Measurements from ENCODE around the gene SERPINB8.
"Not testable (repeated sequence)": the region's sequence is repeated elsewhere in the genome, so short reads cannot be mapped to it uniquely, and the experiment has no call there.

Gene SERPINB8

GRCh38 chr18:63969942-63970808, at the start of gene SERPINB8:
TSS of gene SERPINB8 (plus strand) at chr18:63970081. CDS start at chr18:63978309, 8,228 bp downstream.
- no peaks in the 10 kb centered on the region for H3K27me3 ChIP-seq (ENCODE audit: control insufficient read depth, insufficient read depth, low read length)
- H3K36me3 ChIP-seq (ENCODE audit: control insufficient read depth, insufficient read depth, low read length) = no peaks in the 10 kb centered on the region
- H3K4me3 ChIP-seq (ENCODE audit: low read length) = peak within 1 kb of the TSS; percentile 51
- peak within 1 kb of the TSS; percentile 92 for H3K9ac ChIP-seq (ENCODE audit: low read length)
- no peaks in the 10 kb centered on the region for H3K9me3 ChIP-seq (ENCODE audit: control insufficient read depth, low read length)
- H3K4me1 ChIP-seq (ENCODE audit: control insufficient read depth, insufficient read depth, low read length) = peaks cover 13% of the 10 kb centered on the region

DNA sequence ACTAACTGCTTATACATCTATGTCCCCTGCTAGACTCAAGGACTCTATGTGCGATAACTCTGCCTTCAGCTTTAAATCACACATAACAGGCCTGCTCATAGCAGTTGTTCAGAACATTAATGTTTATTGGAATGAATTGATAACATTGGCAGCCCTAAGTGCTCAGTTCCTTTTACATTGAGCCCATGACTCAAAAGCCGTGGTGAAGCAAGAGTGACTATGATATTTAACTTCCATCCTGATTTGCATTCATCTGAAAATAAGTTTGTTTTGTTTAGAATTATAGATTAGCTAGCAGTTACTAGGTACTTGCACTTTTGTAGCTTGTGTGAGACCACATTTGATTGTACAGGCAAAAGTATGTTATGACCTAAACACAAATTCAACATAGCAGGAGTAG, 47.8 kb upstream of the SERPINB8 start:
- Histone ChIP-seq H3K4me1 (ENCODE audit: control insufficient read depth, insufficient read depth, low read length) (no peaks in the 10 kb centered on the region), H3K4me3 (ENCODE audit: low read length) (no peak overlapping the region), H3K9ac (ENCODE audit: low read length) (no peak overlapping the region), H3K36me3 (ENCODE audit: control insufficient read depth, insufficient read depth, low read length) (no peaks in the 10 kb centered on the region), H3K27me3 (ENCODE audit: control insufficient read depth, insufficient read depth, low read length) (no peaks in the 10 kb centered on the region), H3K9me3 (ENCODE audit: control insufficient read depth, low read length) (no peaks in the 10 kb centered on the region)

DNA sequence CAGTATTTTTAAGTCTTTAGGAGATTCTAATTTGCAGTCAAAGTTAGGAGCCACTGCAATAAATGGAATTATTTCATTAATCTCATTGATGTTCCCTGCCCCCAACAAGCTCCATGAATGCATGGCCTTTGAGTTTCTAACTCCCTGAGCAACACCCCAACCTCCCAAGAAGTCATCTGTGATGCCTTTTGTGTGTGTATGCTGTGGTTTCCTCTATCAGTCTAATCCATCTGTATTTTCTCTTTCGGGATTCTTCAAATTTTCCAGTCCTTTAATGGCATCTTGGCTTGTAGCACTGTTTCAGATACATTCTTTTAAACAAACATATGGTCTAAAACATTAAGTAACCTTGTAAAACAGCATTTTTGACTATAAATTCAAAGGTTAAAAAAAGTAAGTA, 45.3 kb upstream of the SERPINB8 start:
- Histone ChIP-seq H3K36me3 (ENCODE audit: control insufficient read depth, insufficient read depth, low read length) (no peaks in the 10 kb centered on the region), H3K4me3 (ENCODE audit: low read length) (no peak overlapping the region), H3K27me3 (ENCODE audit: control insufficient read depth, insufficient read depth, low read length) (no peaks in the 10 kb centered on the region), H3K4me1 (ENCODE audit: control insufficient read depth, insufficient read depth, low read length) (no peaks in the 10 kb centered on the region), H3K9me3 (ENCODE audit: control insufficient read depth, low read length) (no peaks in the 10 kb centered on the region), H3K9ac (ENCODE audit: low read length) (no peak overlapping the region)

DNA sequence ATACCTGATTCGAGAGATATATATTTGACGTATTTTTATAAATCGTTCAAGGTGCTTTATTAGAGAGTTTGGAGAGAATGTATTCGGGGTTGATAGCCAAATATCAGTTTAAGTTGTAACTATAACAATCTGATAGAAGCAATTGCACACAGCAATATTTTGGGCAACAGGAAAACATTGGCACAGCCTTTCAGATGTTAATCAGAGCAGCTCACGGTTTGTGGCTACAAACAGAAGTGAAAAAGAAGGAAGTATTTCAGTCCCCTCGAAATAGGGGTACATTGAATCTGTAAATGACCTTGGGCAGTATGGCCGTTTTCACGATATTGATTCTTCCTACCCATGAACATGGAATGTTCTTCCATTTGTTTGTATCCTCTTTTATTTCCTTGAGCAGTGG, 41.5 kb upstream of the SERPINB8 start:
- Histone ChIP-seq H3K9ac (ENCODE audit: low read length) (no peak overlapping the region), H3K9me3 (ENCODE audit: control insufficient read depth, low read length) (no peaks in the 10 kb centered on the region), H3K36me3 (ENCODE audit: control insufficient read depth, insufficient read depth, low read length) (no peaks in the 10 kb centered on the region), H3K4me3 (ENCODE audit: low read length) (no peak overlapping the region), H3K27me3 (ENCODE audit: control insufficient read depth, insufficient read depth, low read length) (peaks cover 7% of the 10 kb centered on the region), H3K4me1 (ENCODE audit: control insufficient read depth, insufficient read depth, low read length) (no peaks in the 10 kb centered on the region)

GRCh38 chr18:63929369-63929768, 40.5 kb upstream of the SERPINB8 start:
- H3K4me1 ChIP-seq (ENCODE audit: control insufficient read depth, insufficient read depth, low read length); H3K9ac ChIP-seq (ENCODE audit: low read length): not testable (repeated sequence)

GRCh38 chr18:63930773-63931354, 39.0 kb upstream of the SERPINB8 start:
- peaks cover 7% of the 10 kb centered on the region for H3K27me3 ChIP-seq (ENCODE audit: control insufficient read depth, insufficient read depth, low read length)

More at GRCh38 chr18:63929369-63929768, 40.5 kb upstream of the SERPINB8 start:
- not testable (repeated sequence) for H3K4me3 ChIP-seq (ENCODE audit: low read length); H3K9me3 ChIP-seq (ENCODE audit: control insufficient read depth, low read length); H3K27me3 ChIP-seq (ENCODE audit: control insufficient read depth, insufficient read depth, low read length); H3K36me3 ChIP-seq (ENCODE audit: control insufficient read depth, insufficient read depth, low read length)

DNA sequence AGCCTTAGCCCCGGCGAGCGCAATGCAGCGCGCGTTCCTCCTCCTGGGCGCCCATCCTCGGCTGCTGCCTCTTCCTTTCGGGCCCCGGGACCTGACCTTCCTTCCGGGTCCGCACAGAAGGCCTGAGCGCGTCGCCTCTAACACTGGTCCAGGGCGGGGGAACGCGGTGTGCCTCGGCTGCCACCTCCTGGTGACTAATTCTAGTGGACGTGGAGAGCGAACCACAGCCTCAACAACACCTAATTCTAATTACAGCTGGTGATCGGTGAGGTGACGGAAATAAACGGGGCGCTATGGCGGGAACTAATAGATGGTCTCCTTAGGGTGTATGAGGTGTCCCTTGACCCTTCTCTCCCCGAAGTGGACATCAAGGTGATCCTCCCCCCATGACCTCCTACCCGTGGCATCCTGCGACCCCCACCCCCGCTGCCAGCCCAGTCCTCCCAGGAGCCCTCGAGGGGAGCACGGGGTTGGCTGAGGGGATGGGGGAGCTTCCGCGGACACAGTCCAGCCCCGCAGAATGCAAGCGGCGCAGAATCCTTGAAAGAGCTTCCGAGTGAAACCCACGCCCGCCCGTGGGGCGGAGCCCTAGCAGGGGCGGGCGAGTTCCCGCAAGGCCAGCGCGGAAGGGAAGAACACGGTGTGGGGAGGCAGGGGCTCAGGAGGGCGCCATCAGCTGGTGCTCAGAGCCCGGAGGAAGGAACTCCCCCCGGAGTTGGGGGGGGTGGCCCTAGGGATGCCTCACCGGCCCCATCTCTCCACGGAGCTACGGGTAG, 33.5 kb upstream of the SERPINB8 start:
- Histone ChIP-seq H3K9me3 (ENCODE audit: control insufficient read depth, low read length) (no peaks in the 10 kb centered on the region), H3K9ac (ENCODE audit: low read length) (peak overlapping the region; percentile 70), H3K27me3 (ENCODE audit: control insufficient read depth, insufficient read depth, low read length) (peaks cover 13% of the 10 kb centered on the region), H3K4me3 (ENCODE audit: low read length) (peak overlapping the region; percentile 74), H3K4me1 (ENCODE audit: control insufficient read depth, insufficient read depth, low read length) (peaks cover 9% of the 10 kb centered on the region), H3K36me3 (ENCODE audit: control insufficient read depth, insufficient read depth, low read length) (no peaks in the 10 kb centered on the region)

More at GRCh38 chr18:63930773-63931354, 39.0 kb upstream of the SERPINB8 start:
- H3K4me1 ChIP-seq (ENCODE audit: control insufficient read depth, insufficient read depth, low read length) = no peaks in the 10 kb centered on the region
- no peaks in the 10 kb centered on the region for H3K36me3 ChIP-seq (ENCODE audit: control insufficient read depth, insufficient read depth, low read length)
- H3K9ac ChIP-seq (ENCODE audit: low read length) = no peak overlapping the region
- no peak overlapping the region for H3K4me3 ChIP-seq (ENCODE audit: low read length)
- H3K9me3 ChIP-seq (ENCODE audit: control insufficient read depth, low read length) = no peaks in the 10 kb centered on the region

- H3K4me1 ChIP-seq (ENCODE audit: control insufficient read depth, insufficient read depth, low read length) = peaks cover 9% of the 10 kb centered on the region
- peaks cover 13% of the 10 kb centered on the region for H3K27me3 ChIP-seq (ENCODE audit: control insufficient read depth, insufficient read depth, low read length)
- peak overlapping the region; percentile 70 for H3K9ac ChIP-seq (ENCODE audit: low read length)
- H3K9me3 ChIP-seq (ENCODE audit: control insufficient read depth, low read length) = no peaks in the 10 kb centered on the region
- H3K36me3 ChIP-seq (ENCODE audit: control insufficient read depth, insufficient read depth, low read length) = no peaks in the 10 kb centered on the region
- no peak overlapping the region for H3K4me3 ChIP-seq (ENCODE audit: low read length)
These were observed 32.9 kb upstream of the SERPINB8 start for GRCh38 chr18:63936932-63937393.

DNA sequence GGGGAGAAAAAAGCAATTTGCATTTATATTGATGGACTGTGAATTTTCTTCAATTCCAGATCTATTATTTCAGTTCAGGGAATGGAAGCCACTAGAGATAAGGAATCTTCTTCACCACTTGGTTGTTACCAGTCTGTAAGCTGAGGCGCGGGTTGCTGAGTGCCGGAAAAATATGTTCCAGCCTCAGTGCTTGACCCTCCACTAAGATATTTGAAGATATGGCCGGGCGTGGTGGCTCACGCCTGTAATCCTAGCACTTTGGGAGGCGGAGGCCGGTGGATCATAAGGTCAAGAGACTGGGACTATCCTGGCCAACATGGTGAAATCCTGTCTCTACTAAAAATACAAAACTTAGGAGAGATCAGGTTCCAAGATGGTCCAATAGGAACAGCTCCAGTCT, 29.9 kb upstream of the SERPINB8 start:
- Histone ChIP-seq H3K9ac (ENCODE audit: low read length) (no peak overlapping the region), H3K27me3 (ENCODE audit: control insufficient read depth, insufficient read depth, low read length) (peaks cover 20% of the 10 kb centered on the region), H3K4me1 (ENCODE audit: control insufficient read depth, insufficient read depth, low read length) (peaks cover 9% of the 10 kb centered on the region), H3K36me3 (ENCODE audit: control insufficient read depth, insufficient read depth, low read length) (no peaks in the 10 kb centered on the region), H3K9me3 (ENCODE audit: control insufficient read depth, low read length) (no peaks in the 10 kb centered on the region), H3K4me3 (ENCODE audit: low read length) (no peak overlapping the region)

DNA sequence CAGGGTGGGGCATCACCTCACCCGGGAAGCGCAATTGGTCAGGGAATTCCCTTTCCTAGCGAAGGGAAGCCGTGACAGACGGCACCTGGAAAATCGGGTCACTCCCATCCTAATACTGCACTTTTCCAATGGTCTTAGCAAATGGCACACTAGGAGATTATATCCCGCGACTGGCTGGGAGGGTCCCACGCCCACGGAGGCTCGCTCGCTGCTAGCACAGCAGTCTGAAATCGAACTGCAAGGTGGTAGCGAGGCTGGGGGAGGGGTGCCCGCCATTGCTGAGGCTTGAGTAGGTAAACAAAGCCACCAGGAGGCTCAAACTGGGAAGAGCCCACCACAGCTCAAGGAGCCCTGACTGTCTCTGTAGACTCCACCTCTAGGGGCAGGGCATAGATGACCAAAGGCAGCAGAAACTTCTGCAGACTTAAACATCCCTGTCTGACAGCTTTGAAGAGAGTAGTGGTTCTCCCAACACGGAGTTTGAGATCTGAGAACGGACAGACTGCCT, 29.3 kb upstream of the SERPINB8 start:
- not testable (repeated sequence) for H3K9me3 ChIP-seq (ENCODE audit: control insufficient read depth, low read length); H3K4me1 ChIP-seq (ENCODE audit: control insufficient read depth, insufficient read depth, low read length); H3K36me3 ChIP-seq (ENCODE audit: control insufficient read depth, insufficient read depth, low read length); H3K4me3 ChIP-seq (ENCODE audit: low read length); H3K9ac ChIP-seq (ENCODE audit: low read length)
- H3K27me3 ChIP-seq (ENCODE audit: control insufficient read depth, insufficient read depth, low read length) = peaks cover 20% of the 10 kb centered on the region

GRCh38 chr18:63947051-63947790, 22.7 kb upstream of the SERPINB8 start:
- Histone ChIP-seq H3K27me3 (ENCODE audit: control insufficient read depth, insufficient read depth, low read length) (peaks cover 7% of the 10 kb centered on the region), H3K9me3 (ENCODE audit: control insufficient read depth, low read length) (no peaks in the 10 kb centered on the region), H3K9ac (ENCODE audit: low read length) (no peak overlapping the region), H3K4me1 (ENCODE audit: control insufficient read depth, insufficient read depth, low read length) (no peaks in the 10 kb centered on the region), H3K4me3 (ENCODE audit: low read length) (no peak overlapping the region), H3K36me3 (ENCODE audit: control insufficient read depth, insufficient read depth, low read length) (no peaks in the 10 kb centered on the region)

Data from mucosa of stomach (tissue), 1 donor.